NCI-H2227 (cell line): ENCODE results near the gene C6.
"Not testable (repeated sequence)": the region's sequence is repeated elsewhere in the genome, so short reads cannot be mapped to it uniquely, and the experiment has no call there.

Experiments
- DNase-seq: peaks from one replicate; lab custom pipeline; 2025; ENCODE audit not compliant: unreplicated experiment; lab: John Stamatoyannopoulos, UW

The C6 gene

GRCh38 chr5:41213340-41213739, at the start of gene C6:
Gene C6, minus strand, starts transcription at chr5:41213532. Its CDS starts 10,302 bp downstream, at chr5:41203230.
- DNase-seq, result no peak

- DNase-seq, result no peak
Measured at GRCh38 chr5:41256400-41256799, 43.1 kb upstream of the C6 start.

GRCh38 chr5:41253109-41253508, 39.8 kb upstream of the C6 start:
- no peak for DNase-seq

- DNase-seq, result no peak
Measured at GRCh38 chr5:41252036-41252435, 38.7 kb upstream of the C6 start.

GRCh38 chr5:41250351-41250987, 37.1 kb upstream of the C6 start:
- DNase-seq, result no peak

- no peak for DNase-seq
Measured at GRCh38 chr5:41247135-41247534, 33.8 kb upstream of the C6 start.

GRCh38 chr5:41246376-41246775, 33.0 kb upstream of the C6 start:
- DNase-seq, result no peak

- DNase-seq, result no peak
Measured at GRCh38 chr5:41243558-41243957, 30.2 kb upstream of the C6 start.

GRCh38 chr5:41240985-41241384, 27.7 kb upstream of the C6 start:
- no peak for DNase-seq

GRCh38 chr5:41240390-41240789, 27.1 kb upstream of the C6 start:
- no peak for DNase-seq

- no peak for DNase-seq
Measured at GRCh38 chr5:41234475-41234874, 21.1 kb upstream of the C6 start.

- no peak for DNase-seq
Measured at GRCh38 chr5:41232797-41233196, 19.5 kb upstream of the C6 start.

- not testable (repeated sequence) for DNase-seq
Measured at GRCh38 chr5:41230276-41230675, 16.9 kb upstream of the C6 start.

- no peak for DNase-seq
Measured at GRCh38 chr5:41223962-41224361, 10.6 kb upstream of the C6 start.

GRCh38 chr5:41219658-41220269, 6.4 kb upstream of the C6 start:
- DNase-seq, result no peak

- DNase-seq, result no peak
Measured at GRCh38 chr5:41218929-41219657, 5.8 kb upstream of the C6 start.

- DNase-seq, result no peak
Measured at GRCh38 chr5:41214182-41214581, 850 bp upstream of the C6 start.

GRCh38 chr5:41212935-41213334, 397 bp downstream of the C6 start:
- no peak for DNase-seq

GRCh38 chr5:41211417-41211816, 1.9 kb downstream of the C6 start:
- no peak for DNase-seq

- not testable (repeated sequence) for DNase-seq
Measured at GRCh38 chr5:41205475-41205874, 7.9 kb downstream of the C6 start.

- DNase-seq, result no peak
Measured at GRCh38 chr5:41203033-41203432, 10.3 kb downstream of the C6 start.

GRCh38 chr5:41201082-41201772, 12.1 kb downstream of the C6 start:
- DNase-seq, result no peak
